ENCODE data around the gene PPP6R1. TPM values are rescaled to one million over a fixed set of nuclear protein-coding genes. Genes with fewer than 3 reads are reported as not detected.
"Not testable (repeated sequence)": the region's sequence is repeated elsewhere in the genome, so short reads cannot be mapped to it uniquely, and the experiment has no call there.

PPP6R1 gene
- total and polyA plus RNA-seq, 11 donors, result 28.6 to 60.4 (median 41.1) TPM

GRCh38 chr19:55225415-55225958 is 33.3 kb downstream of the PPP6R1 start:
- no peak for TF ChIP-seq POLR2A (IDR thresholded peaks at IDR 0.05)
- TF ChIP-seq CTCF (IDR thresholded peaks at IDR 0.05), result no peak
- WGBS, 4 donors, result 90 to 95% (median 92%) methylated on average over 7 of the region's 7 CpGs
- Histone ChIP-seq H3K9me3 (peaks cover 0 to 4% (median 0%) of the 10 kb centered on the region in 12 donors), H3K36me3 (peaks cover 0 to 42% (median 24%) of the 10 kb centered on the region in 9 donors), H3K27ac (no peak overlapping the region), H3K4me1 (peaks cover 0 to 24% (median 8%) of the 10 kb centered on the region in 12 donors), H3K4me3 (no peak overlapping the region), H3K27me3 (no peaks in the 10 kb centered on the region)
- intact Hi-C loops (cut with DNase I), result no loop called here
- ATAC-seq, result no peak
- no peak for DNase-seq

- H3K27ac ChIP-seq; DNase-seq; H3K9me3 ChIP-seq; H3K4me3 ChIP-seq; intact Hi-C loops (cut with DNase I); H3K27me3 ChIP-seq; ATAC-seq: not testable (repeated sequence)
- Histone ChIP-seq H3K36me3 (peaks cover 0 to 35% (median 17%) of the 10 kb centered on the region in 9 donors), H3K4me1 (peaks cover 0 to 24% (median 8%) of the 10 kb centered on the region in 12 donors)
- WGBS, 4 donors, result 68 to 83% (median 74%) methylated on average over 8 to 11 of the region's 11 CpGs
Measured at GRCh38 chr19:55224679-55225414, 34.0 kb downstream of the PPP6R1 start.

- H3K4me3 ChIP-seq, result no peak overlapping the region
- DNase-seq (no peak), ATAC-seq (no peak)
- peaks cover 0 to 7% (median 0%) of the 10 kb centered on the region in 12 donors for H3K9me3 ChIP-seq
- 79 to 88% (median 82%) methylated on average over 21 to 26 of the region's 26 CpGs for WGBS, 4 donors
- TF ChIP-seq CTCF (IDR thresholded peaks at IDR 0.05) (no peak), POLR2A (IDR thresholded peaks at IDR 0.05) (no peak)
- intact Hi-C loops (cut with DNase I), result no loop called here
- H3K4me1 ChIP-seq, result peaks cover 0 to 21% (median 7%) of the 10 kb centered on the region in 12 donors
- H3K36me3 ChIP-seq, result peaks cover 0 to 28% (median 12%) of the 10 kb centered on the region in 9 donors
- H3K27me3 ChIP-seq, result no peaks in the 10 kb centered on the region
- no peak overlapping the region for H3K27ac ChIP-seq
Measured at GRCh38 chr19:55224038-55224665, 34.7 kb downstream of the PPP6R1 start.

GRCh38 chr19:55223291-55224037 is 35.4 kb downstream of the PPP6R1 start:
- no peak for TF ChIP-seq CTCF (IDR thresholded peaks at IDR 0.05)
- no peak for TF ChIP-seq POLR2A (IDR thresholded peaks at IDR 0.05)
- Histone ChIP-seq H3K4me3 (no peak overlapping the region), H3K27me3 (no peaks in the 10 kb centered on the region), H3K9me3 (peaks cover 0 to 7% (median 0%) of the 10 kb centered on the region in 12 donors), H3K27ac (no peak overlapping the region), H3K36me3 (peaks cover 0 to 21% (median 12%) of the 10 kb centered on the region in 9 donors), H3K4me1 (peaks cover 0 to 14% (median 2%) of the 10 kb centered on the region in 12 donors)
- WGBS, 4 donors, result 84 to 90% (median 86%) methylated on average over 12 to 17 of the region's 17 CpGs
- no peak for DNase-seq
- no peak for ATAC-seq
- intact Hi-C loops (cut with DNase I), result no loop called here
